Measurements from ENCODE around the gene PIK3R6.

Gene PIK3R6

GRCh38 chr17:8792646-8793045 is 74.8 kb downstream of the PIK3R6 start:
- DNase-seq, result no peak

GRCh38 chr17:8791910-8792270 is 75.6 kb downstream of the PIK3R6 start:
- no peak for DNase-seq

GRCh38 chr17:8791248-8791909 is 76.1 kb downstream of the PIK3R6 start:
- DNase-seq, result no peak

GRCh38 chr17:8789743-8790142 is 77.7 kb downstream of the PIK3R6 start:
- DNase-seq, result no peak

GRCh38 chr17:8788998-8789397 is 78.5 kb downstream of the PIK3R6 start:
- no peak for DNase-seq

GRCh38 chr17:8785547-8786413 is 81.7 kb downstream of the PIK3R6 start:
- DNase-seq, result peak in 4 of 5 donors; percentile 17 to 55 (median 34)

- DNase-seq, result no peak
Observed at GRCh38 chr17:8782176-8782575, 85.3 kb downstream of the PIK3R6 start.

- DNase-seq, result no peak
Observed at GRCh38 chr17:8781776-8782175, 85.7 kb downstream of the PIK3R6 start.

- DNase-seq, result no peak
Observed at GRCh38 chr17:8776881-8777280, 90.6 kb downstream of the PIK3R6 start.

- no peak for DNase-seq
Observed at GRCh38 chr17:8776248-8776647, 91.2 kb downstream of the PIK3R6 start.

GRCh38 chr17:8766731-8767130 is 100.7 kb downstream of the PIK3R6 start:
- no peak for DNase-seq

- DNase-seq, result no peak
Observed at GRCh38 chr17:8762012-8762411, 105.5 kb downstream of the PIK3R6 start.

GRCh38 chr17:8758137-8758596 is 109.3 kb downstream of the PIK3R6 start, which contains the start of gene SPDYE4:
Gene SPDYE4 (minus strand): TSS chr17:8758546. CDS start chr17:8758382, 164 bp downstream.
- no peak for DNase-seq

GRCh38 chr17:8757189-8757588 is 110.3 kb downstream of the PIK3R6 start:
- no peak for DNase-seq

GRCh38 chr17:8755590-8756255 is 111.8 kb downstream of the PIK3R6 start:
- no peak for DNase-seq

- DNase-seq, result no peak
Observed at GRCh38 chr17:8754890-8755289, 112.6 kb downstream of the PIK3R6 start.

GRCh38 chr17:8753976-8754440 is 113.5 kb downstream of the PIK3R6 start:
- no peak for DNase-seq

GRCh38 chr17:8753136-8753975 is 114.1 kb downstream of the PIK3R6 start:
- DNase-seq, result no peak
